Urinary bladder (tissue), 4 donors: ENCODE data around the gene LONRF2. TPM values are rescaled to one million over a fixed set of nuclear protein-coding genes. Genes with fewer than 3 reads are reported as not detected.
A peak's percentile ranks its signal among the peaks of the same experiment; 100 is the strongest.

ENCODE experiments used
- DNase-seq: peaks from one replicate; pipeline ENCODE4 v3.0.0-alpha.2; 2015; ENCODE audit errors: extremely low spot score
- H3K27ac ChIP-seq: one replicate; pipeline ENCODE4 v1.5.1; 2013; ENCODE audit warnings: low read depth, mild to moderate bottlenecking, moderate library complexity
- H3K36me3 ChIP-seq: one replicate; pipeline ENCODE4 v1.6.1; 2013; ENCODE audit warnings: mild to moderate bottlenecking, moderate library complexity; ENCODE audit not compliant: insufficient read depth
- H3K4me1 ChIP-seq: one replicate; pipeline ENCODE4 v1.6.1; 2013; ENCODE audit warnings: mild to moderate bottlenecking, moderate library complexity; ENCODE audit not compliant: insufficient read depth
- H3K4me3 ChIP-seq: one replicate; pipeline ENCODE4 v1.5.1; 2013; ENCODE audit warnings: low read depth, low read length
- WGBS: extraction: QIAGEN DNeasy Blood & Tissue Kit; methylation state at CpG from one replicate; pipeline ENCODE4 v1.1.7; 2013; 5-methylcytosine and 5-hydroxymethylcytosine counted together
- polyA plus RNA-seq: library from polyadenylated mRNA; stranded (reverse); fragments of 200-250 nt; gene quantifications from one replicate; pipeline ENCODE4 v1.2.3, GENCODE V29; 2013
- total RNA-seq: library from RNA; depleted of rRNA; stranded (reverse); fragments of >200 nt; gene quantifications from one replicate; pipeline ENCODE4 v1.2.3, GENCODE V29; 2014
- donor health status: healthy with polysubstance abuse.
- donor health status: healthy.

The LONRF2 gene
- total and polyA plus RNA-seq, 2 donors, result 5.0 to 6.7 TPM

- Histone ChIP-seq H3K36me3 (no peaks in the 10 kb centered on the region), H3K4me1 (no peaks in the 10 kb centered on the region), H3K4me3 (no peak overlapping the region), H3K27ac (peak overlapping the region; percentile 40)
- WGBS, result 41% methylated on average over 13 of the region's 13 CpGs
- peak; percentile 78 for DNase-seq
These were observed 30.9 kb downstream of the LONRF2 start for GRCh38 chr2:100291152-100291970.

GRCh38 chr2:100290718-100291151 lies 31.6 kb downstream of the LONRF2 start:
- 61% methylated on average over 7 of the region's 7 CpGs for WGBS
- Histone ChIP-seq H3K36me3 (no peaks in the 10 kb centered on the region), H3K27ac (no peak overlapping the region), H3K4me1 (no peaks in the 10 kb centered on the region), H3K4me3 (no peak overlapping the region)
- DNase-seq, result no peak

GRCh38 chr2:100289020-100289419 lies 33.3 kb downstream of the LONRF2 start:
- no peaks in the 10 kb centered on the region for H3K4me1 ChIP-seq
- no peak overlapping the region for H3K4me3 ChIP-seq
- WGBS, result 95% methylated on average over 6 of the region's 6 CpGs
- H3K27ac ChIP-seq, result no peak overlapping the region
- H3K36me3 ChIP-seq, result no peaks in the 10 kb centered on the region
- DNase-seq, result no peak

- 93% methylated on average over 3 of the region's 3 CpGs for WGBS
- no peak overlapping the region for H3K27ac ChIP-seq
These were observed 36.0 kb downstream of the LONRF2 start for GRCh38 chr2:100286318-100286717.

GRCh38 chr2:100285691-100286090 lies 36.6 kb downstream of the LONRF2 start:
- Histone ChIP-seq H3K4me3 (no peak overlapping the region), H3K4me1 (no peaks in the 10 kb centered on the region), H3K27ac (no peak overlapping the region), H3K36me3 (no peaks in the 10 kb centered on the region)
- no peak for DNase-seq
- WGBS, result 59% methylated on average over 6 of the region's 6 CpGs

More at GRCh38 chr2:100286318-100286717, 36.0 kb downstream of the LONRF2 start:
- DNase-seq, result no peak
- Histone ChIP-seq H3K36me3 (no peaks in the 10 kb centered on the region), H3K4me1 (no peaks in the 10 kb centered on the region), H3K4me3 (no peak overlapping the region)

- Histone ChIP-seq H3K36me3 (no peaks in the 10 kb centered on the region), H3K4me1 (no peaks in the 10 kb centered on the region), H3K27ac (no peak overlapping the region), H3K4me3 (no peak overlapping the region)
- no peak for DNase-seq
- 32% methylated on average over 3 of the region's 3 CpGs for WGBS
These were observed 37.3 kb downstream of the LONRF2 start for GRCh38 chr2:100285011-100285410.

GRCh38 chr2:100283724-100284501 lies 38.4 kb downstream of the LONRF2 start:
- H3K4me3 ChIP-seq, result no peak overlapping the region
- H3K4me1 ChIP-seq, result no peaks in the 10 kb centered on the region
- WGBS, result 81% methylated on average over 20 of the region's 20 CpGs
- H3K27ac ChIP-seq, result no peak overlapping the region
- H3K36me3 ChIP-seq, result no peaks in the 10 kb centered on the region
- DNase-seq, result no peak

- no peak overlapping the region for H3K4me3 ChIP-seq
- no peaks in the 10 kb centered on the region for H3K4me1 ChIP-seq
- WGBS, result 63% methylated on average over 16 of the region's 16 CpGs
- no peak overlapping the region for H3K27ac ChIP-seq
- DNase-seq, result peak; percentile 75
- H3K36me3 ChIP-seq, result no peaks in the 10 kb centered on the region
These were observed 40.5 kb downstream of the LONRF2 start for GRCh38 chr2:100281521-100282438.

- Histone ChIP-seq H3K36me3 (no peaks in the 10 kb centered on the region), H3K4me3 (no peak overlapping the region), H3K4me1 (no peaks in the 10 kb centered on the region), H3K27ac (no peak overlapping the region)
- WGBS, result 84% methylated on average over 17 of the region's 17 CpGs
- DNase-seq, result no peak
These were observed 42.4 kb downstream of the LONRF2 start for GRCh38 chr2:100279586-100280534.

GRCh38 chr2:100278986-100279385 lies 43.3 kb downstream of the LONRF2 start:
- Histone ChIP-seq H3K4me1 (no peaks in the 10 kb centered on the region), H3K36me3 (no peaks in the 10 kb centered on the region), H3K4me3 (no peak overlapping the region), H3K27ac (no peak overlapping the region)
- no peak for DNase-seq
- WGBS, result 88% methylated on average over 11 of the region's 11 CpGs

GRCh38 chr2:100278501-100278900 lies 43.8 kb downstream of the LONRF2 start:
- Histone ChIP-seq H3K4me1 (no peaks in the 10 kb centered on the region), H3K36me3 (no peaks in the 10 kb centered on the region), H3K4me3 (no peak overlapping the region), H3K27ac (no peak overlapping the region)
- whole genome bisulfite sequencing, result 83% methylated on average over 12 of the region's 12 CpGs
- no peak for DNase-seq

- no peak for DNase-seq
- no peaks in the 10 kb centered on the region for H3K4me1 ChIP-seq
- 97% methylated on average over 12 of the region's 12 CpGs for WGBS
- no peaks in the 10 kb centered on the region for H3K36me3 ChIP-seq
- no peak overlapping the region for H3K4me3 ChIP-seq
- H3K27ac ChIP-seq, result no peak overlapping the region
These were observed 44.6 kb downstream of the LONRF2 start for GRCh38 chr2:100277540-100278207.
